ENCODE data around the gene TPH2.

Gene TPH2

DNA sequence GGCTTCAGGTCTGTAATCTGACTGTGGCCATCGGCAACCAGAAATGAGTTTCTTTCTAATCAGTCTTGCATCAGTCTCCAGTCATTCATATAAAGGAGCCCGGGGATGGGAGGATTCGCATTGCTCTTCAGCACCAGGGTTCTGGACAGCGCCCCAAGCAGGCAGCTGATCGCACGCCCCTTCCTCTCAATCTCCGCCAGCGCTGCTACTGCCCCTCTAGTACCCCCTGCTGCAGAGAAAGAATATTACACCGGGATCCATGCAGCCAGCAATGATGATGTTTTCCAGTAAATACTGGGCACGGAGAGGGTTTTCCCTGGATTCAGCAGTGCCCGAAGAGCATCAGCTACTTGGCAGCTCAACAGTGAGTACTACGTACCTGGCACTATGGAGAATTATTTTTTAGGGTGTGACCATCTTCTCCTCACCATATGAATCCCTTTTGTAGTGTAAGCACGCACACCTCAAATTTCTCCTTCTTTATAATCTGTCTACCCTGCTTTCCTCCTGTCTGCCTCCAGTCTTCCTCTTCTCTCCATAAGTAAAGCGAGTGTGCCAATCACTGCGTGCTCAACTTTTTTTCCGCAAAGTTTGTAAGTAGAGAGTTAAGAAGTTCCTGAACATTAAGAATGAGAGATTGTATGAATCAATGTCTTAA is at the start of gene TPH2:
TPH2 (plus strand) TSS at position 118 of the 658 bp plus-strand sequence; CDS start at position 260, 142 bp downstream.
- peak; percentile 81 for DNase-seq (ENCODE audit: low read depth)
- no peak within 1 kb of the TSS for H3K4me3 ChIP-seq (ENCODE audit: low read depth, low read length)
- TF ChIP-seq, protein P1, sequence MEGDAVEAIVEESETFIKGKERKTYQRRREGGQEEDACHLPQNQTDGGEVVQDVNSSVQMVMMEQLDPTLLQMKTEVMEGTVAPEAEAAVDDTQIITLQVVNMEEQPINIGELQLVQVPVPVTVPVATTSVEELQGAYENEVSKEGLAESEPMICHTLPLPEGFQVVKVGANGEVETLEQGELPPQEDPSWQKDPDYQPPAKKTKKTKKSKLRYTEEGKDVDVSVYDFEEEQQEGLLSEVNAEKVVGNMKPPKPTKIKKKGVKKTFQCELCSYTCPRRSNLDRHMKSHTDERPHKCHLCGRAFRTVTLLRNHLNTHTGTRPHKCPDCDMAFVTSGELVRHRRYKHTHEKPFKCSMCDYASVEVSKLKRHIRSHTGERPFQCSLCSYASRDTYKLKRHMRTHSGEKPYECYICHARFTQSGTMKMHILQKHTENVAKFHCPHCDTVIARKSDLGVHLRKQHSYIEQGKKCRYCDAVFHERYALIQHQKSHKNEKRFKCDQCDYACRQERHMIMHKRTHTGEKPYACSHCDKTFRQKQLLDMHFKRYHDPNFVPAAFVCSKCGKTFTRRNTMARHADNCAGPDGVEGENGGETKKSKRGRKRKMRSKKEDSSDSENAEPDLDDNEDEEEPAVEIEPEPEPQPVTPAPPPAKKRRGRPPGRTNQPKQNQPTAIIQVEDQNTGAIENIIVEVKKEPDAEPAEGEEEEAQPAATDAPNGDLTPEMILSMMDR (IDR thresholded peaks at IDR 0.05; ENCODE audit: low read depth, low read length), result peak; percentile 81
- TF ChIP-seq MYC (IDR thresholded peaks at IDR 0.05; ENCODE audit: low read depth, low read length) (peak; percentile 54; the same call in 1 of the 2 replicates), POLR2A (IDR thresholded peaks at IDR 0.05; ENCODE audit: extremely low read depth, insufficient read length) (no peak)
- TF ChIP-seq, protein P2, sequence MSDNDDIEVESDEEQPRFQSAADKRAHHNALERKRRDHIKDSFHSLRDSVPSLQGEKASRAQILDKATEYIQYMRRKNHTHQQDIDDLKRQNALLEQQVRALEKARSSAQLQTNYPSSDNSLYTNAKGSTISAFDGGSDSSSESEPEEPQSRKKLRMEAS (IDR thresholded peaks at IDR 0.05; ENCODE audit: low read depth, low read length), result peak; percentile 76

DNA sequence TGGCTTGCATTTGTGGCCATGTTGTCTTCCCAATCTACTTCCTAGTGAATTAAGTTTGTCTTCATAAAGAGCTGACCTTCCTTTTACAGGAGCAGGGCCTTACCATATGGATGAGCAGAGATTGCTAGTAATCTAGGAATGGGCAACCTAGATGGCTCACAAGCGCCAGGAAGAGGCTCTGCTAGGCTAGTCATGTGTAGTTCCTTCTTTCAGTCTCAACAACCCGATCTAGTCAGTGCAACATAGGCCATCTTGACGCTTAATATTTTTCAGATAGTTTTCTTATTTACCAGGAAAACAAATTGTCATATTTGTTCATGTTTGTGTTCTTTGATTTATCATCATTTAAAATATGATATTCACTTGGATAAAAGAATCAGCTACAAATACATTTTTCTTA is 48.2 kb upstream of the TPH2 start:
- no peak overlapping the region for H3K4me3 ChIP-seq (ENCODE audit: low read depth, low read length)
- DNase-seq (ENCODE audit: low read depth), result no peak
- TF ChIP-seq, protein P1 (IDR thresholded peaks at IDR 0.05; ENCODE audit: low read depth, low read length), result no peak
- TF ChIP-seq POLR2A (IDR thresholded peaks at IDR 0.05; ENCODE audit: extremely low read depth, insufficient read length), result no peak
- no peak for TF ChIP-seq MYC (IDR thresholded peaks at IDR 0.05; ENCODE audit: low read depth, low read length)
- TF ChIP-seq, protein P2 (IDR thresholded peaks at IDR 0.05; ENCODE audit: low read depth, low read length), result no peak

DNA sequence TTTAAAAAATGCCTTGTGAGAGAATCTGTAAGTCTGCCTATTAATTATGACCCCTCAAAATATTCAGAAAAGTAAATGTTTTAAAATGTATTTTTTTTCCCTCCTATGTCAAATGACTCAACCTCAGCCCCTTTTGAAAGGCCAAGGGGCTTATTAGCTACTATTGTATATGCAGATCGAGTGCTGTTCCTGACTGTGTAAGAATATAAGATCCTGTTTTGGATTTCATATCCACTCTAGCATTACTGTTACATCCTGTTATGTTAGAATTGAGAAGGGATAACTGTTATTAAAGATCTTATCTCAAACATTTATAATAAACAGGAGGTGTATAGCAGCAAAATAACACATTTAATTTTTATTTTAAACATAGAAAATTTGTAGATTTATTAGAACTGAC is 46.6 kb upstream of the TPH2 start:
- TF ChIP-seq POLR2A (IDR thresholded peaks at IDR 0.05; ENCODE audit: extremely low read depth, insufficient read length), result no peak
- TF ChIP-seq, protein P2 (IDR thresholded peaks at IDR 0.05; ENCODE audit: low read depth, low read length), result no peak
- no peak for TF ChIP-seq MYC (IDR thresholded peaks at IDR 0.05; ENCODE audit: low read depth, low read length)
- TF ChIP-seq, protein P1 (IDR thresholded peaks at IDR 0.05; ENCODE audit: low read depth, low read length), result no peak
- DNase-seq (ENCODE audit: low read depth), result no peak
- no peak overlapping the region for H3K4me3 ChIP-seq (ENCODE audit: low read depth, low read length)

DNA sequence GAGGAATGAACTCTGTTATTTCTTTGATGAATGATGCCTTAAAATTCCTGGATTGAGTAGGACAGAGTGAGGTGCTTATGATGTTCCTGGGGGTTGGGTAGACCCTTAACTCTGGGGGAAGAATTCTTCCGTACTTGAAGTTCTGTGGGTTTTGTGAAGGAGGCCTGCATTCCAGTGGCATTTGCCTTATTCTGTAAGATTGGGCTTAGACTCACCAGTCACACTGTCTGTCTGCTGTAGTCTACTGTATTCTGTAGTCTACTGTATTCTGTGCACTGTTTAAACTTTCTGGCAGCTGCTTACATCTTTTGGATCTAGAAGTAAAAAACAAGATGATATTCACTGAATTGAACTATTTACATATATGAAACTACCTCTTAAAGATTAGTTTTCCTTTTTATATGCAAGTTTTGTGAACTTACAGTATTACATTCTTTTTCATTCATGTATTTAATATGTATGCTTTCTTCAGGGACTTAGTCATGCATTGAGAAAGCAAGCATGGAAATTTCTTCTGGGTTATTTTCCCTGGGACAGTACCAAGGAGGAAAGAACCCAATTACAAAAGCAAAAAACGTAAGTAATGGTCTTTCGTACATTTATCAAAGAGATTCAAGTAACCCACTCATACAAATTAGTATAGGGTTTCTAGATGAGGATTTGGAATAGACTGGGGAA is 42.3 kb upstream of the TPH2 start:
- TF ChIP-seq, protein P1 (IDR thresholded peaks at IDR 0.05; ENCODE audit: low read depth, low read length), result no peak
- TF ChIP-seq, protein P2 (IDR thresholded peaks at IDR 0.05; ENCODE audit: low read depth, low read length), result no peak
- TF ChIP-seq POLR2A (IDR thresholded peaks at IDR 0.05; ENCODE audit: extremely low read depth, insufficient read length) (no peak), MYC (IDR thresholded peaks at IDR 0.05; ENCODE audit: low read depth, low read length) (no peak)
- no peak overlapping the region for H3K4me3 ChIP-seq (ENCODE audit: low read depth, low read length)
- no peak for DNase-seq (ENCODE audit: low read depth)

DNA sequence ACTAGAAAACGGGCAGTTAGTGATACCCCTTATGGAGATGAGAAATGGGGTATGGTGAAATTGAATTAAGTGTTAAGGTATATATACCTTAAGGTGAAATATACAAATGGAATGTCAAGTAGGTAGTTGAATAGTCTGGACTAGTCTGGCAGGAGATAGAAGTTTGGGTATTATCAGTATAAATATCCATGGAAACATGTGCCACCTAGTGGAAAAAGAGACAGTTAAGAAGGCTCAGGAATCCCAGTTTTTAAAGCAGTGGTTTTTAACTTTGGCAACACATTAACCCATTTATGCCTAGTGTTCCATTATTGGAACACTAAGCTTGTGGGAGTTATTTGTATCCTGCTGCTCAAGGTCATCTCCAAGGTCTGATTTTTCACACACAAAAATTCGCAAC is 38.6 kb upstream of the TPH2 start:
- H3K4me3 ChIP-seq (ENCODE audit: low read depth, low read length), result no peak overlapping the region
- TF ChIP-seq POLR2A (IDR thresholded peaks at IDR 0.05; ENCODE audit: extremely low read depth, insufficient read length) (no peak), MYC (IDR thresholded peaks at IDR 0.05; ENCODE audit: low read depth, low read length) (no peak)
- TF ChIP-seq, protein P2 (IDR thresholded peaks at IDR 0.05; ENCODE audit: low read depth, low read length), result no peak
- TF ChIP-seq, protein P1 (IDR thresholded peaks at IDR 0.05; ENCODE audit: low read depth, low read length), result no peak
- peak; percentile 3 for DNase-seq (ENCODE audit: low read depth)

Data from NB4 (cell line).